NCI-H2171 treated with DMSO at 0.1 percent for 48 hours (cell line): ENCODE data around the gene ZNF469.

ENCODE experiments used
- DNase-seq: peaks from one replicate; lab custom pipeline; 2025; lab: John Stamatoyannopoulos, UW

ZNF469 gene

GRCh38 chr16:88382491-88383400 lies at the start of gene ZNF469:
Gene ZNF469 (plus strand): TSS chr16:88382959. CDS start chr16:88427471, 44,512 bp downstream.
- DNase-seq = no peak

- no peak for DNase-seq
These were observed 48.6 kb upstream of the ZNF469 start for GRCh38 chr16:88333848-88334777.

GRCh38 chr16:88334778-88335720 lies 47.7 kb upstream of the ZNF469 start:
- DNase-seq = no peak

- DNase-seq = no peak
These were observed 45.7 kb upstream of the ZNF469 start for GRCh38 chr16:88337021-88337420.

- no peak for DNase-seq
These were observed 45.2 kb upstream of the ZNF469 start for GRCh38 chr16:88337538-88337937.

GRCh38 chr16:88338111-88338510 lies 44.6 kb upstream of the ZNF469 start:
- no peak for DNase-seq

GRCh38 chr16:88338896-88339295 lies 43.9 kb upstream of the ZNF469 start:
- no peak for DNase-seq

GRCh38 chr16:88339930-88340754 lies 42.6 kb upstream of the ZNF469 start:
- peak; percentile 87 for DNase-seq

GRCh38 chr16:88340755-88341150 lies 42.0 kb upstream of the ZNF469 start:
- peak; percentile 47 for DNase-seq

GRCh38 chr16:88341551-88342290 lies 41.0 kb upstream of the ZNF469 start:
- peak; percentile 77 for DNase-seq

- no peak for DNase-seq
These were observed 40.3 kb upstream of the ZNF469 start for GRCh38 chr16:88342491-88342890.

- no peak for DNase-seq
These were observed 39.4 kb upstream of the ZNF469 start for GRCh38 chr16:88343271-88343791.

GRCh38 chr16:88344411-88345030 lies 38.2 kb upstream of the ZNF469 start:
- no peak for DNase-seq

- no peak for DNase-seq
These were observed 37.6 kb upstream of the ZNF469 start for GRCh38 chr16:88345031-88345720.

- no peak for DNase-seq
These were observed 36.8 kb upstream of the ZNF469 start for GRCh38 chr16:88345721-88346560.

- DNase-seq = no peak
These were observed 35.9 kb upstream of the ZNF469 start for GRCh38 chr16:88346680-88347505.
